HuH-7 (cell line): ENCODE results near the gene SLC7A4.
"Not testable (repeated sequence)": the region's sequence is repeated elsewhere in the genome, so short reads cannot be mapped to it uniquely, and the experiment has no call there.

Experiments
- DNase-seq: peaks from one replicate; pipeline ENCODE4 v3.0.0; 2011; ENCODE audit warnings: low spot score

SLC7A4 gene, protein sequence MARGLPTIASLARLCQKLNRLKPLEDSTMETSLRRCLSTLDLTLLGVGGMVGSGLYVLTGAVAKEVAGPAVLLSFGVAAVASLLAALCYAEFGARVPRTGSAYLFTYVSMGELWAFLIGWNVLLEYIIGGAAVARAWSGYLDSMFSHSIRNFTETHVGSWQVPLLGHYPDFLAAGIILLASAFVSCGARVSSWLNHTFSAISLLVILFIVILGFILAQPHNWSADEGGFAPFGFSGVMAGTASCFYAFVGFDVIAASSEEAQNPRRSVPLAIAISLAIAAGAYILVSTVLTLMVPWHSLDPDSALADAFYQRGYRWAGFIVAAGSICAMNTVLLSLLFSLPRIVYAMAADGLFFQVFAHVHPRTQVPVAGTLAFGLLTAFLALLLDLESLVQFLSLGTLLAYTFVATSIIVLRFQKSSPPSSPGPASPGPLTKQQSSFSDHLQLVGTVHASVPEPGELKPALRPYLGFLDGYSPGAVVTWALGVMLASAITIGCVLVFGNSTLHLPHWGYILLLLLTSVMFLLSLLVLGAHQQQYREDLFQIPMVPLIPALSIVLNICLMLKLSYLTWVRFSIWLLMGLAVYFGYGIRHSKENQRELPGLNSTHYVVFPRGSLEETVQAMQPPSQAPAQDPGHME

DNA sequence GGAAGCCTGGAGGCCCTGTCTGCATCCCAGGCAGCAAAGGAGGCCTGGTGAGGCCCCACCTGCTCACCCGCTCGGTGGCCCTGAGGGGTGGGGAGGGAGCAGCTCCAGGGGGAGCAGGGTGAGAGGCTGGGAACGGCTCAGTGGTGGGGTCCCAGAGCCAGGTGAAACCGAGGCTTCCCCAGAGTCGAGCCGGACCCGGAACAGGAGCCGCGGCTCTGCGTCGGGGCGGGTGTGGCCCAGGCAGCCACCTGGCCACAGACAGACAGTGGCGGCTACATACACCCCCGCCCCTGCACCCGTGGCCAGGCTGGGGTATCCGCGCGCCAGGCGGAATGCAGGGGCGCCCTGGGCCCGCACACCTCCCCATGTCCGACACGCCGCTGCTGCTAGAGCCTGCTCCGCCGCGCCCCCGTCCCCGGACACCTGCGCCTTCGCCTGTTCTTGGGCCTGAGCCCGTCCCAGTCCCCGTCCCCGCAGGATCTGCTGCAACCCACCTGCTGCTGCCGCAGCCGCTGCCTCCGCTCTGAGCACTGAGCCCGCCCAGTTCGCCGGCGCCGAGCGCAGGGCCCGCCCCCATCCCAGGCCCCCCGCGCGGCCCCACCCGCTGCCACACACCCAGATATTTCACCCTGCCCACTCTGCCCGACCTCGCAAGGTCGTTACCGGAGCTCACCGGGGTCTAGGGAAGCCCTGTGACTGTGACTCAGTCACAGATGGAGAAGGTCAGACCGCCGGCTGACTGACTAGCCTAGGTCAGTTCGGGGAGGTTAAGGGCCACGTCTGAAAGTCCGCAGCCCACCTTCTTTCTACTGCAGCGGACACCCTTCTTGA, at the start of gene SLC7A4:
SLC7A4 (minus strand) TSS at position 525 of the 831 bp plus-strand sequence. CDS start 749 bp downstream, outside the sequence.
- no peak for DNase-seq

DNA sequence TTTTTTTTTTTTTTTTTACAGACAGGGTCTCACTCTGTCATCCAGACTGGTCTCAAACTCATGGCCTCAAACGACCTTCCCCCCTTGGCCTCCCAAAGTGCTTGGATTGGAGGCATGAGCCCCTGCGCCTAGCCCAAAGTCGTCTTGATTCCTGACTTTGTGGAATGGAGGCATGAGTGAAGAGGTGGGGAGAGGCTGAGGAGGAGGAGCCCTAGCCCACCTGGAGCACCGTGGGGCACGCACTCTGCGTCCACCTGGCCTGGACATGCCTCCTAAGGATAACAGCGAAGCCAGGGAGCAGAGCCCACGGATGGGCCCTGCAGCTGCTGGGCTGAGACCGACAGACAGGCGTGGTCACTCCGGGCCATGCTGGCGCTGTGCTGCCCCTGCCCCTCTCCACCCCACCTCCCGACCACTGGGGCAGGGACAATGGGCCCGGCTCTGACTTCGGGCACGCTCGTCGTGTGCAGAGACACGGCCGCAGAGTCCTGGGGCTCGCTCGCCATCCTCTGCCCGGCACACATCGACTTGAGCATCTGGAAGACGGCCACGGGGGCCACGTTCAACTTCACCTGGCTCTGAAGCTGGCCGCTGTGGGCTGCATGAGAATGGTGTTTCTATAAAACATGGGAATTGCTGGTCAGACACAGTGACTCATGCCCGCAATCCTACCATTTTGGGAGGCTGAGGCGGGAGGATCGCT, 48.2 kb upstream of the SLC7A4 start:
- no peak for DNase-seq

DNA sequence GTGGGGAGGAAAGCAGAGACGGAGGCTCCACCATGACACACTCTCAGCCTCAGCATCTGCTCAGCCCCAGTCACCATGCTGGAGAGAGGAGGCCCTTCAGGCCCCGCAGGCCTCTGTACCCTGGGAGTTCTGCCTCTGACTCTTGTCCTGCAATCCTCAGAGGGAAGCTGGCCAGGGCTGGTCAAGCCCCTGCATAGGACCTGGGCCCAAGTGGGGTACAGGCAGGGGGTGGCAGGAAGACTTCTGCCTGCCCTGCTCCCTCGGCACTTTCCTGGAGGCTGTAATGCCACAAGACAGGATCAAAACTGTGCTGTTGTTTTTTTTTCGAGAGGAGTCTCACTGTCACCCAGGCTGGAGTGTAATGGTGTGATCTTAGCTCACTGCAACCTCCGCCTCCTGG, 47.1 kb upstream of the SLC7A4 start:
- no peak for DNase-seq

DNA sequence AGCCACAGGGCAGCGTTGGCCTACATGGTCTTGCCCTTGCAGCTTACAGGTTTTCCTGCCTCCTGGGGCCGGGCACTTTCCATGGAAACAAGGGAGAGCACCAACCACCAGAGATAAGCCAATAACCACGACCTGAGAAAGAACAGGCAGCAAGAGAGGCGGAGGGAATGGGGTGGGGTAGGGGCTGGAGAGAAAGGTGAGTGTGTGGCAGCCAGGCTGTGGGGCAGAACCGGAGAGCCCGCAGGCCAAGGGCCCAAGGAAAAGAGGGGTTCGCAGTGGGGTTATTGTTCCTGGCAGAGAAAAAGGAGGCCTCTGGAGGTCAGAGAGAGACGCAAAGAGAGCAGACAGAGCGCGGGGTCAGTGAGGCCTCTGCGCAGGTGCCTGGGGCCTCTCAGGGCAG, 46.6 kb upstream of the SLC7A4 start:
- DNase-seq = no peak

DNA sequence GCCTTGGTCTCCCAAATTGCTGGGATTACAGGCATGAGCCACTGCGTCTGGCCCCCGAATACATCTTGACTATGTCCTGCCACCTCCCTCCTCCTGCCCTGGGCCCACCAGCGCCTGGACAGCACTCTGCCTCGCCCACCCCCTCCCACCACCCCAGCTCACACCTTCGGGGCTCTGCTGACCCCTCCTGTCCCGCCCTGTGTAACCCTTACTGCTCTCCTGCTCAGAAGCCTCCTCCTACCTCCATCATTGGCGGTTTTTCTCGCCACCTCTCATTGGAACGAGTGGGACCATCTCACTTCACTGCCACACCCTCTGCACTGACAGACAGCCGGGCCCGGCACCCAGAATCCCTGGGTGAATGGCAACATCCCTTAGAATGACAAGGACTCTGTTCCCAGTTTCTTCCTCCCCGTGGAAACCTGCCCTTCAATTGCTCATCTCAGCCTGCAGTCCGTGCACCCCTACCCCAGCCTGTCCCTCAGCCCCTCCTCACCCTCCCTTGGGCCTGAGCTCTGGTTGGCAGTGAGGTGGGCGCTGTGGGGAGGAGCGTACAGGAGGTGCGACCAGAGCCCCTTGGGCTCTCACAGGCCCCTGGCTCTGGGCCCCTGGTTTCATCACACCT, 45.6 kb upstream of the SLC7A4 start:
- DNase-seq = no peak

DNA sequence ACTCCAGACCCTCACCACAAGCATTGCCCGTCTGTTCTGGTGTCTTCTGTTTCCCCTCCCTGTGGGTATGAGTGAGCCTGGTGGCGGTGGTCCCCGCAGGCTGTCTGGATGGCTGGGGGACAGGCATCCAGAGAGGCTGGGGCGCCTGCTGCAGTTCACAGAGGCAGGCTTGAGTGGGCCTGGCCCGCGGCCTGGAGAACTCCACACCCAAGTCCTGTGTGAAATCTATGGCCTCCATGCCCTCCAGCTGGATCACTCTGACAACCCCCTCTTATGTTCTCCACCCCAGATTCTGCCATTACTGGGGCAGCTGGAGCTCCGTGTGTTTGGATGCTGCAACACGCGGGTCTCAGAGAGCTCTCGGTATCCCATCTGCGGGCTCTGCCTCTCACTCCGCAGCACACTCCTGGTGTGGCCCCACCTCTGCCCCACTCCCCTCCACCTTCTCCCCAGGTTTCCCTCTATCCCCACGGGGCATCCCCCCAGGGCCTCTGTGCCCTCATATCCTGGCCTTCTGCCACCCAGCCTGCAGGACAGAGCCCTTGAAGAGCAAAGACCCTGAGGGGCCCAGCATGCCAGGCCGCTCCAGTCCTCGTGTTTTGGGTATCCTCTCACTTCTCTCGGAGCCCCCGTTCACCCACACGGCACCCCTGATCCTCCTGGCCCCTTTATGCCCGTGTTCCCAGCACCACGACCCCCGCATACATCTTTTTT, 44.7 kb upstream of the SLC7A4 start:
- no peak for DNase-seq

DNA sequence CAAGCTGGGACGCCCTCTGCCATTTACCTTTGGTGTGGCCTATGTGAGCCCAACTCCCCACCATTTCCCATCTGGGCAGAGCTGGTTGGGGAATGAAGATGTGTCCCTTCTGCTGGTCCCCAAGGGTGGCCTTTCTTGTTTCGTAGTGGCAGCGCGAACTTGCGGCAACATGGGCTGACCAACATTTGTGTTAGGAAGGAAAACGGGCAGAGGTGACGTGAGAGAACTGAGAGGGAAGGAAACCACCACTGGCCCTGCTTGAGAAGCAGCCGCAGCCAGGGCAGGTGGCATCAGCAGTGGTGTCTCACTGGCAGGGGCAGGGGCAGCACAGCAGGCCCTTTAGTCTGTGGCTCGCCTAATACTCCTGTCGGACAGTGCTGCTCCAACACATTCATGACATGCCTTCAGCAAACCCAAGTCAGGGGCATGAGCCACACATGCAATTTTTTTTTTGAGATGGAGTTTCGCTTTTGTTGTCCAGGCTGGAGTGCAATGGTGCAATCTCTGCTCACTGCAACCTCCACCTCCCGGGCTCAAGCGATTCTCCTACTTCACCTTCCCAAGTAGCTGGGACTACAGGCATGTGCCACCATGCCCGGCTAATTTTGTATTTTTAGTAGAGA, 43.3 kb upstream of the SLC7A4 start:
- no peak for DNase-seq

DNA sequence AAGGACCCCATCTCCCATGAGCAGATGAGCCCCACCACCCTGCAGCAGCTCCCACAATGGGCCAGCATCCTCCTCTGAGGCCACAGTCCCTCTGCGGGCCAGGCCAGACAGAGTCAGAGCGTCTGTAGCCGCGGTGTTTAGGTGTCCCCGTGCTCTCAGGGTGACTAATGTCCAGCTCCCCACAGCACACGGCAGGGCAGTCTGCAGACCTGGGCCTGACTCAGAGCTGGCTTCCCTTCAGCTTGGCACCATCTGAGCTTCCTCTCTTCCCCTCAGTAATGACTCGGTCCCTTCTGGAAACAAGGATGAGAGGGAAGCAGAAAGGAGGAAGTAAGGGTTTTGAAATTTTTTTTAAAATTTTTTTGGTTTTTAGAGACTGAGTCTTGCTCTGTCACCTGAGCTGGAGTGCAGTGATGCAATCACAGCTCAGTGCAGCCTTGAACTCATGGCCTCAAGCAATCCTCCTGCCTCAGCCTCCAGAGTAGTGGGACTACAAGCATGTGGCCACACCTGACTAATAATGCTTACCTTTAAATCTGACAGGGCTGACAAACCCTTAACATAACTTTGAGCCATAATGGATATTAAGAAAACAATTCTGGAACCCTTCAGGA, 41.8 kb upstream of the SLC7A4 start:
- no peak for DNase-seq

DNA sequence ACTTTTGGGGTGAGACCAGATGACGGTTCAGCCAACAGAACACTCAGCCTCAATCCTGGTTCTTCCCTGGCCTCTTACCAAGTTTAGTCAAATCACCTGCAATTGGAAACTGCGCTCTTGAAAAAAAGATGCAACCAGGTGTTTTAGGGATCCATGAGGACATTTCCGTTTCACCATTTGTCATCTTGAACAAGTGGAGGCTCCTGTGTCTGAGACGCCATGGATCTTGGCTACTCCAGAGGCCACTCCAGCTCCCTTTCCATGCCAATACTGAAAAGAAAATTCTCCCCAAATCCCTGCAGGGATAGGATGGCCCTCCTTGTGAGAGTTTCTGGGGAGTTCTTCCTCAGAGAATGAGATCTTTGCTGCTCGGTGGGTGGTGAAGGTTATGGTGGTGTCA, 41.1 kb upstream of the SLC7A4 start:
- no peak for DNase-seq

DNA sequence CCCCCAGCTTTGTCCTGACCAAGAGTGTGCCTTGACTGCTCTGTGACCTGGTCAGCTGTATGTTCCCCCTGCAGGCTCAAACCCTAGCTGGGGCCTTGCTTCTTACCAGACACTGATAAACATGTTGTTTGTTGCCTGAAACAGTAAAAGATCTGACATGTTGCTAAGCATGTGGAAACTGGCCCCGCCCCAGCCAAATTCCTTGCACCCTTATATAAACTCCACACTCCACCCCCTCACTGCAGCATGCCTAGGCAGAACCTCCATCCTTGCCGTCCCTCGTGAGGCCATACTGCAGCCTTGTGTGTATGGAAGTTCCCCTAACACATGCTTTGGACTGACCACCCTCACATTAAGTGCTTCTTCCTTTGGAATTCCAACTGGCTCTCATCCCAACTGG, 40.7 kb upstream of the SLC7A4 start:
- DNase-seq = no peak

DNA sequence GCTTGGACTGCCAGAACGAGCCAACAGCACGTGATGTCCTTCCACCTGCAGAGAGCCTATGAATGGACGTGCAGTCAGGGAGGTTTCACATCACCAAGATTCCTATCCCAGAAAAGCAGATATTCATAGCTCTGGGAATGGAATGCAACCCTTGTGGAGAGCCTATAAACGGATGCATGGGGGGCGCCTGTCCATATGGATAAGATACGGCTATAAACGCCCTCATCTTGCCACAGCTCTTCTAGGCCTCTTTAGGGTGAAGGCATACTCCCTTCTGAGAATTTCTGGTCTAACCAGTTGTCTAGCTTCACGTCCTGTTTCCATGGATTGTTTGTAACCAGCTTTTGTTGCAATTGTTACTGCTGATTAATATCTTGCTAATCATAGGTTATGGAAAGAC, 39.4 kb upstream of the SLC7A4 start:
- DNase-seq = not testable (repeated sequence)

DNA sequence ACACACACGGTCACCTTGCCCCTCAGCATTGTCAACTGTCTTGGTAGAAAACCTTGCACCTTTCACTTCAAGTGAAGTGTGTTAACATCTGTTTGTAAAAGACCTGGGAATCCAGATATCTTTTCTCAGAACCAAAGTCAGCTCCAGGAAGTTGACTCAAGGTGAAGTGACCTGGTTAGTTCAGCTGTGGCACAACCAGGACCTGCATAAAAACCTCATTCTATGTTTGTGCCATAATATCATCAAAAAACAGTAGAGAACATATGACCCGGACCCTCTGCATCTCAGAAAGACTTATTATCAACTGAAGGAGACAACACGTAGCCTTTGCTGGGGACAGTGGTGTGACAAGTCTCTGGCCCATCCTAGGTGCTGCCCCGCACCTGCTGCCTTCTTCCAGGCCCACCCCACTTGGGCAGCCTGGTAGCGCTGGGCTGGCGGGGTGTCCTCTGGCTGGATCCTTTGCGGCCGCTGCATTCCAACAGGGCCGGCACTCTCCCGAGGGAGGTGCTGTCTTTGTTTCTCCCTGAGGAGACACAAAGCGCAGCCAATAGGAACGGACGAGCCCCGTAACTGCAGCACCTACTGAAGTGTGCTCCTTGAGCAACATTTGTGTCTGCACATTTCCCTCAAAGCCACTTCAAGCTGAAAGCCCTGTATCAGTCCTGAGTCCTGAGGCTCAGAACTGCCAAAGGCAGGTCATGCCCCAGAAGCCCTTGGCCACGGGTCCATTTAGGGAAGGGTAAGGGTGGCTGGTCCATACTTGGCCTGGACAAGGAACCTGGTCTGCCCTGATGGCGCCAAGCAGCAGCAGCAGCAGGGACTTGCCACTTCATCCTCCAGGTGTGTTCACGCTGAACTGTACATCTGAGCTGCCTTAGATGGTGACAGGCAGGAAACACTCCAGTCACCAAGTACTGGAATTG, 38.6 kb upstream of the SLC7A4 start:
- DNase-seq = no peak

DNA sequence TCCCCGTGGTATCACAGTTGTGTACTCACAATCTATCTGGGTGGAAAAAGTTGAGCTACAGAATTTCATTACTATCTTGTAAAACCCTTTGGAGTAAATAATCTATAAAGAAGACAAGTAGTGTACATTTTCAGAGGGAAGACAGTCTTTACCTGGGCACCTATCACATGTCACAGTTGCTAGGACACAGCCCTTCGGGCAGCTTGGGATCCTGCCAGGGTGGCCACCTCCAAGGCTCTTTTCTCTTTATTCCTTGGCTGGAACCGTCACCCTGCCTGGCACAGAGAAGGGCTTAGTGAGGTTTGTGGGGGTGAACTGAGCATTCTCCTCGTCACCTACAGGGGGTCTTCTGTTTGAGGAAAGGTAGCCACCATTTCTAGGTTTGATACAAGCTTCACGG, 37.0 kb upstream of the SLC7A4 start:
- DNase-seq = no peak

DNA sequence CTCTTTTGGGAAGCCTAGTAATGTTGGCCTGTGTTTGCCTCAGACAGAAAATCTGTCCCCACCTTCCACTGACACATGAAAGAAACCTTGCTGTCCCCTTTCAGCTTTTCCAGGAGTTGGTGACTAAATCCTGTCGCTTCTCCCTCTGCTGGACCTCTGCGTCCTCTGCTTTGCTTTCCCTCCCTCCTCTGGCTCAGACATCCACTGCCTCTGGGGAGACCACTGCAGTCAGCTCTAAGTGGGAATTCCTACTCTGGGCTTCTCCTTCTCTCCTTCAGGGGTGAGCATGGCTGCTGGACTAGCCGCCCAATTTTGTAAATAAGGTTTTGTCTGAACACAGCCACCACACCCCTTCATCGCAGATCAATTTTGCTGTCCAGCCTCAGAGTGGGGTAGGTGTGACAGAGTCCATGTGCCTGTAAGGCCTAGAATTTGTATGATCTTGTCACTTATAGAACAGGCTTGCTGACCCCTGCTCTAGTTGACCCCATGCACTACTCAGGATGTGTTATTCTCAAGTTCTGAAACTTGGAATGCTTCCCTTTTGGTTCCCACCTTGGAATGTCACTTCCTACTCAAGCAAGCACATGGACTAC, 36.4 kb upstream of the SLC7A4 start:
- no peak for DNase-seq

DNA sequence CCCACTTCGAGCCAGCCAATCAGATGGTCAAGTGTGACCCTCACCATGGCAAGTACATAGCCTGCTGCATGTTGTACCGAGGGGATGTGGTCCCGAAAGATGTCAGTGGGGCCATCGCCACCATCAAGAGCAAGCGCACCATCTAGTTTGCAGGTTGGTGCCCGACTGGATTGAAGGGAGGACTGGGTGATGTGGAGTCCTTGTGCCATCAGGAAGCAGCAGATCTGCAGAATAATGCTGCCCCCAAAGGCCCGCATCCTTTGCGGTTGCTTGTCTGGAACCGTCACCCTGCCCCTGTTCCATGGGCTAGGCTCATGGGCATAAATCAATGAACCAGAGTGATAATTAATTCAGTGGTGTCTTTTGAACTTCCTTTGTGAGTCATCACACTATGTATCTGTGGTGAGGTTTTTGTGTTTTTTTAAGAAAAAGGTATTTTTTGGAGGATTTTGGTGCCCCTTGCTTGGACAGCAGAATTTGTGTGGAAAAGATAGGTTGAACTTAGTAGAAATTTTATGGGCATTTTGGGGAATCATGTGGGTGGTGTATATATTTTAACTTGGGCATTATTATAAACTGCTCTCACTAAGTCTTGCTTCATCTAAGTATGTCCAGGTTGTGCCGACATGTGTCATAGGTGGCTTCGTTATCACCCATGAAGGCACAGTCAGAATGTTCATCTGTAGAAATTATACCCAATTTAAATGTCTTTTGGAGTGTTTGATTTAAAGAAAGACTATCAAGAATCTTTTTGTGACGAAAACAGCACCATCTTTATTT, 35.7 kb upstream of the SLC7A4 start:
- DNase-seq = no peak

DNA sequence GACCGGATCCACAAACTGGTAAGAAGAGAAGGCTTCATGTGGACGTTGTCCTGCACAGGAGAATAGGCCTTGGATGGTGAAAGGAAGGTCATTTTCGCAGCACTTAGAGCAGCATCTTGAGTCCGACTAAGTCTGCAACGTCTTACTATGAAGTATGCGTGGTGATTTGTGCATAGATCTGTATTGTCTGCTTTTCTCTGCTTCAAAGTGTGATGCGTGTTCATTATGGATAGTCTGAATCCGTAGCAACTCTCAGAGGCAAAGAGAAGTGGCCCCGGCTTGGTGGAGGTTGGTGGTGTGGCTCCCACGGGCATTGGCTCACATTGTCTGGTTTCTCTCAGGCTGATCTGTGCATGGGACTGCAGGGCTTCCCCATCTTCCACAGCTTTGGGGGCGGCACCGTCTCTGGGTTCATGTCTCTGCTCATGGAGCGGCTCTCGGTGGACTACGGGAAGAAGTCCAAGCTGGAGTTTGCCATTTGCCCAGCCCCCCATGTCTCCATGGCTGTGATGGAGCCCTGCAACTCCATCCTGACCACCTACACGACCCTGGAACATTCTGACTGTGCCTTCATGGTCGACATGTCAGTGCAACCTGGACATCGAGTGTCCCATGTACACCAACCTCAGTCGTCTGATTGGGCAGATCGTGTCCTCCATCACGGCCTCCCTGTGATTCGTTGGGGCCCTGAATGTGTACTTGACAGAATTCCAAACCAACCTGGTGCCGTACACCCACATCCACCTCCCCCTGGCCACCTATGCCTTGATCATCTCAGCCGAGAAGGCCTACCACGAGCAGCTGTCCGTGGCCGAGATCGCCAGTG, 34.9 kb upstream of the SLC7A4 start:
- no peak for DNase-seq
